Thoracic aorta (tissue), 2 donors: ENCODE data around the gene NBPF3. TPM values are rescaled to one million over a fixed set of nuclear protein-coding genes. Genes with fewer than 3 reads are reported as not detected.

ENCODE experiments used
- ATAC-seq: fragments of 150-250 bp; one replicate; pipeline ENCODE4 v1.8.0; 2017; ENCODE audit warnings: low read depth; ENCODE audit not compliant: insufficient number of reproducible peaks, low FRiP score
- DNase-seq: peaks from one replicate; pipeline ENCODE4 v3.0.0-alpha.2; 2020; ENCODE audit warnings: low spot score
- H3K27ac ChIP-seq, 2 donors: fragments of 200-600 bp; sonication (generic); 1 replicate in 1 of 2; 2 replicates in 1 of 2; pipeline ENCODE4 v1.5.1; 2016; ENCODE audit warnings: mild to moderate bottlenecking in 2 of 2, moderate library complexity in 2 of 2
- H3K27me3 ChIP-seq: fragments of 200-600 bp; sonication (generic); replicated peaks from 2 replicates; pipeline ENCODE4 v1.6.0; 2016; ENCODE audit warnings: mild to moderate bottlenecking; ENCODE audit not compliant: insufficient read depth
- H3K36me3 ChIP-seq: fragments of 200-600 bp; sonication (generic); one replicate; pipeline ENCODE4 v1.5.1; 2016
- H3K4me1 ChIP-seq, 2 donors: fragments of 200-600 bp; sonication (generic); 1 replicate in 1 of 2; 2 replicates in 1 of 2; pipeline versions ENCODE4 v1.5.1 to v1.6.0; 2016; ENCODE audit warnings: low read depth in 2 of 2, mild to moderate bottlenecking in 1 of 2; ENCODE audit not compliant: control insufficient read depth in 1 of 2
- H3K4me3 ChIP-seq: fragments of 200-600 bp; sonication (generic); 2 replicates; pipeline ENCODE4 v1.5.1; 2016; ENCODE audit warnings: mild to moderate bottlenecking
- H3K9me3 ChIP-seq: fragments of 200-600 bp; sonication (generic); 2 replicates; pipeline ENCODE4 v1.5.1; 2016
- total RNA-seq, 2 donors: library from RNA; depleted of rRNA; stranded (reverse); fragments of >200 nt; gene quantifications; one replicate each; pipeline versions ENCODE4 v1.1.0 to v1.2.3, GENCODE V29; 2016
- TF ChIP-seq, protein P1 (sequence below): fragments of 200-600 bp; sonication (generic); IDR thresholded peaks from one replicate; pipeline ENCODE4 v1.5.1; 2019; ENCODE audit warnings: antibody characterized with exemption

The NBPF3 gene
- total RNA-seq, 2 donors from 2014 or later = 4.2 to 9.5 TPM

- DNase-seq (no peak), ATAC-seq (no peak)
- Histone ChIP-seq H3K9me3 (no peaks in the 10 kb centered on the region), H3K27ac (no peak overlapping the region), H3K4me3 (no peak overlapping the region), H3K36me3 (no peaks in the 10 kb centered on the region), H3K4me1 (no peaks in the 10 kb centered on the region), H3K27me3 (no peaks in the 10 kb centered on the region)
- TF ChIP-seq, protein P1, sequence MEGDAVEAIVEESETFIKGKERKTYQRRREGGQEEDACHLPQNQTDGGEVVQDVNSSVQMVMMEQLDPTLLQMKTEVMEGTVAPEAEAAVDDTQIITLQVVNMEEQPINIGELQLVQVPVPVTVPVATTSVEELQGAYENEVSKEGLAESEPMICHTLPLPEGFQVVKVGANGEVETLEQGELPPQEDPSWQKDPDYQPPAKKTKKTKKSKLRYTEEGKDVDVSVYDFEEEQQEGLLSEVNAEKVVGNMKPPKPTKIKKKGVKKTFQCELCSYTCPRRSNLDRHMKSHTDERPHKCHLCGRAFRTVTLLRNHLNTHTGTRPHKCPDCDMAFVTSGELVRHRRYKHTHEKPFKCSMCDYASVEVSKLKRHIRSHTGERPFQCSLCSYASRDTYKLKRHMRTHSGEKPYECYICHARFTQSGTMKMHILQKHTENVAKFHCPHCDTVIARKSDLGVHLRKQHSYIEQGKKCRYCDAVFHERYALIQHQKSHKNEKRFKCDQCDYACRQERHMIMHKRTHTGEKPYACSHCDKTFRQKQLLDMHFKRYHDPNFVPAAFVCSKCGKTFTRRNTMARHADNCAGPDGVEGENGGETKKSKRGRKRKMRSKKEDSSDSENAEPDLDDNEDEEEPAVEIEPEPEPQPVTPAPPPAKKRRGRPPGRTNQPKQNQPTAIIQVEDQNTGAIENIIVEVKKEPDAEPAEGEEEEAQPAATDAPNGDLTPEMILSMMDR = no peak
Measured at GRCh38 chr1:21496063-21496462, 56.1 kb downstream of the NBPF3 start.

DNA sequence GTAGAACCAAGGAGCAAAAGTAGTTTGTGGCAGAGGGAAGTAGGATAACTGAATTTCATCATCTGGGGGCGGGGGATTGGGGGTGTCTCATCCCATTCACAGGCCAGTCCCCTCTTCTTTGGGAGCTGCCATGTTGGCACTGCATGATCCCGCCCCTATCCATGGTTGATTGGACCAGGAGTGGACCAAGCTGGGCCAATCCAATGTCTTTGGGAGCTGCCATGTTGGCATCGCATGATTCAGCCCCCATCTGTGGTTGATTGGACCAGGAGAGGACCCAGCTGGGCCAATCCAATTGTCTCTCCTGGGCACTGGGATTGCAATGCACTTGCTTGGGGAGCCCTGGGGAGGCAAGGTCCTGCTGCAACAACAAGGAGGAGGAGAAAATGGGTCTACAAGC lies 56.9 kb downstream of the NBPF3 start:
- Histone ChIP-seq H3K4me3 (no peak overlapping the region), H3K4me1 (no peaks in the 10 kb centered on the region), H3K36me3 (no peaks in the 10 kb centered on the region), H3K27ac (no peak overlapping the region), H3K9me3 (no peaks in the 10 kb centered on the region), H3K27me3 (no peaks in the 10 kb centered on the region)
- ATAC-seq (no peak), DNase-seq (no peak)
- TF ChIP-seq, protein P1 = no peak

GRCh38 chr1:21497466-21498061 lies 57.6 kb downstream of the NBPF3 start:
- H3K4me1 ChIP-seq = no peaks in the 10 kb centered on the region
- H3K4me3 ChIP-seq = no peak overlapping the region
- H3K36me3 ChIP-seq = no peaks in the 10 kb centered on the region
- TF ChIP-seq, protein P1 = no peak
- no peaks in the 10 kb centered on the region for H3K27me3 ChIP-seq
- no peak for ATAC-seq
- no peaks in the 10 kb centered on the region for H3K9me3 ChIP-seq
- H3K27ac ChIP-seq = no peak overlapping the region
- DNase-seq = no peak

- no peaks in the 10 kb centered on the region for H3K36me3 ChIP-seq
- ATAC-seq = no peak
- H3K4me1 ChIP-seq = no peaks in the 10 kb centered on the region
- DNase-seq = no peak
- no peaks in the 10 kb centered on the region for H3K27me3 ChIP-seq
- H3K4me3 ChIP-seq = no peak overlapping the region
- TF ChIP-seq, protein P1 = no peak
- H3K27ac ChIP-seq = no peak overlapping the region
- H3K9me3 ChIP-seq = no peaks in the 10 kb centered on the region
Measured at GRCh38 chr1:21499283-21499950, 59.5 kb downstream of the NBPF3 start.

- Histone ChIP-seq H3K27me3 (no peaks in the 10 kb centered on the region), H3K4me3 (no peak overlapping the region), H3K9me3 (no peaks in the 10 kb centered on the region), H3K4me1 (peaks cover 2 to 3% of the 10 kb centered on the region in 2 donors), H3K27ac (no peak overlapping the region), H3K36me3 (no peaks in the 10 kb centered on the region)
- ATAC-seq (no peak), DNase-seq (no peak)
- TF ChIP-seq, protein P1 = no peak
Measured at GRCh38 chr1:21503706-21504377, 63.9 kb downstream of the NBPF3 start.
